ENCODE results near the gene FOXC2. TPM values are rescaled to one million over a fixed set of nuclear protein-coding genes. Genes with fewer than 3 reads are reported as not detected.

FOXC2 gene
- total and polyA plus RNA-seq, 11 donors: 0.76 to 3.3 (median 1.4) TPM

DNA sequence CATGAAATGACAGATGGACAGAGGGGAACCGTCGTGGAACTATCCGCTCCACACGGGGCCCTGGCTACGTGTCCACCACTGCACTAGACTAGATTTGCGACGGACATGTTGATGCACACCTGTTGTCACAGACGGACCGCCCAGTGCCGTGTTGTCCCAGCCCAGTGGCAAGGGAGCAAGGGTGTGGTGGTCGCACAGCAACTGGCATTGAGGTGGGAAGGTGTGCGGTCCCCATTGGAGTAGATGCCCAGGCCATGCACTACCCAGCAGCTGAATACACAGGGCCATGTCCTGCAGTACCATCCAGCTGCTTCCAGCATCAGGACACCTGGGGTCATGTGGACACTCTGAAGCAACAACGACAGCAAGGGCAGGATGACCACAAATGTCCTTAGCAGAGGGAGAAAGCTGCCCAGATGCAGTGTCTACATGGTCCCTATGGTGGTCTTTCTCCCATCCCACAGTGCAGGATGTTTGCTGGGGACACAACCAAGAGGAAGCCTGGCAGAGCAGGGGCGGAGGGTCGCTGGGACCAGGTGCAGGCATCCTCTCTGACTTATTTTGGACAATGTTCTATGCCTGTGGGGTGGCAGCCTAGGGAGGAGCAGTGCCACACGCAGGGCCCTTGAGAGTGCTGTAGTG lies 47.5 kb upstream of the FOXC2 start:
- no peaks in the 10 kb centered on the region for H3K9me3 ChIP-seq
- peaks cover 30 to 98% (median 81%) of the 10 kb centered on the region in 9 donors for H3K27me3 ChIP-seq
- H3K4me3 ChIP-seq: no peak overlapping the region
- intact Hi-C loops (cut with DNase I): loop anchor here in 7 of 10 donors (1.0 to 10.0 kb wide), 9 partner anchors 174 to 704 kb away; no protein-coding TSS in a partner anchor
- ATAC-seq: no peak
- peaks cover 0 to 27% (median 10%) of the 10 kb centered on the region in 12 donors for H3K4me1 ChIP-seq
- no peaks in the 10 kb centered on the region for H3K36me3 ChIP-seq
- WGBS, 4 donors: 89% methylated on average over 14 to 16 of the region's 16 CpGs
- TF ChIP-seq, protein P1, sequence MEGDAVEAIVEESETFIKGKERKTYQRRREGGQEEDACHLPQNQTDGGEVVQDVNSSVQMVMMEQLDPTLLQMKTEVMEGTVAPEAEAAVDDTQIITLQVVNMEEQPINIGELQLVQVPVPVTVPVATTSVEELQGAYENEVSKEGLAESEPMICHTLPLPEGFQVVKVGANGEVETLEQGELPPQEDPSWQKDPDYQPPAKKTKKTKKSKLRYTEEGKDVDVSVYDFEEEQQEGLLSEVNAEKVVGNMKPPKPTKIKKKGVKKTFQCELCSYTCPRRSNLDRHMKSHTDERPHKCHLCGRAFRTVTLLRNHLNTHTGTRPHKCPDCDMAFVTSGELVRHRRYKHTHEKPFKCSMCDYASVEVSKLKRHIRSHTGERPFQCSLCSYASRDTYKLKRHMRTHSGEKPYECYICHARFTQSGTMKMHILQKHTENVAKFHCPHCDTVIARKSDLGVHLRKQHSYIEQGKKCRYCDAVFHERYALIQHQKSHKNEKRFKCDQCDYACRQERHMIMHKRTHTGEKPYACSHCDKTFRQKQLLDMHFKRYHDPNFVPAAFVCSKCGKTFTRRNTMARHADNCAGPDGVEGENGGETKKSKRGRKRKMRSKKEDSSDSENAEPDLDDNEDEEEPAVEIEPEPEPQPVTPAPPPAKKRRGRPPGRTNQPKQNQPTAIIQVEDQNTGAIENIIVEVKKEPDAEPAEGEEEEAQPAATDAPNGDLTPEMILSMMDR (IDR thresholded peaks at IDR 0.05): no peak
- TF ChIP-seq POLR2A (IDR thresholded peaks at IDR 0.05): no peak
- peak overlapping the region in 1 of 12 donors; percentile 96 for H3K27ac ChIP-seq
- DNase-seq: peak in 1 of 5 donors; percentile 54

DNA sequence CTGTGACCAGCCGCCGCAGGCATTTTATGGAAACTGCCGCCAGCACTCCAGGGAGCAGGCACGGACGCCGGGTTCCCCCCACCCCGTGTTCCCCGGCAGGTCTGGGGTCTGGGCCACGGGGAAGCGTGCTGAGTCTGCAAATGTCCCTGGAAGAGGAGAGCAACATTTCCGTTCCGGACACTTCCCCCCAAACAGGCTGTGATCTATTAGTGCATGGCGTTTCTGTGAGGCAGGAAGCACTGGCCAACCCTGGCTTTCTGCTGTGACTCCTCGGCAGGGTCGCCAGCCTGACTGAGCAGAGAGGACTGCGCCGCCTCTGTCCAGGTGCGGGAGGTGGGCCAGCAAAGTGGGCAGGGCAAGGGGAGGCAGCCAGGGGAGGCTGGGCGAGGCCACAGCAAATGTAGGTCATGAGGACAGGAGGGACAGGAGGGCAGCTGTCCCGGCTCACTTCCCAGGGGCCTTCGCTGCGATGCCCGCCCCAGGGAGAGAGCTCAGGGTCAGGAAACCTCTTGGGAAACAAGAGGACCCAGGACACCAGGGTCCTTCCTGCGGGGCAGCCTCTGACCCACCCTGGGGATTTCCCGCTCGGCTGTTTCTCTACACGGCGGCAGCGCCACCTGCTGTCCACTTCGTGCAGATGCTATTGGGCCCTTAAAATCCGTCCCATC lies 46.8 kb upstream of the FOXC2 start:
- Histone ChIP-seq H3K4me3 (peak overlapping the region in 3 of 12 donors; percentile 1 to 16 (median 8)), H3K9me3 (no peaks in the 10 kb centered on the region), H3K27ac (peak overlapping the region in 1 of 12 donors; percentile 17), H3K36me3 (no peaks in the 10 kb centered on the region), H3K4me1 (peaks cover 0 to 27% (median 10%) of the 10 kb centered on the region in 12 donors), H3K27me3 (peaks cover 30 to 94% (median 75%) of the 10 kb centered on the region in 9 donors)
- WGBS, 4 donors: 10 to 21% (median 16%) methylated on average over 17 to 31 of the region's 31 CpGs
- DNase-seq (peak; percentile 29 to 85 (median 57)), ATAC-seq (peak; percentile 11 to 53 (median 47))
- intact Hi-C loops (cut with DNase I): loop anchor here (1.0 to 10.0 kb wide), 13 partner anchors 175 to 705 kb away; no protein-coding TSS in a partner anchor
- TF ChIP-seq, protein P1 (IDR thresholded peaks at IDR 0.05): peak; percentile 85 to 97 (median 92)
- no peak for TF ChIP-seq POLR2A (IDR thresholded peaks at IDR 0.05)

DNA sequence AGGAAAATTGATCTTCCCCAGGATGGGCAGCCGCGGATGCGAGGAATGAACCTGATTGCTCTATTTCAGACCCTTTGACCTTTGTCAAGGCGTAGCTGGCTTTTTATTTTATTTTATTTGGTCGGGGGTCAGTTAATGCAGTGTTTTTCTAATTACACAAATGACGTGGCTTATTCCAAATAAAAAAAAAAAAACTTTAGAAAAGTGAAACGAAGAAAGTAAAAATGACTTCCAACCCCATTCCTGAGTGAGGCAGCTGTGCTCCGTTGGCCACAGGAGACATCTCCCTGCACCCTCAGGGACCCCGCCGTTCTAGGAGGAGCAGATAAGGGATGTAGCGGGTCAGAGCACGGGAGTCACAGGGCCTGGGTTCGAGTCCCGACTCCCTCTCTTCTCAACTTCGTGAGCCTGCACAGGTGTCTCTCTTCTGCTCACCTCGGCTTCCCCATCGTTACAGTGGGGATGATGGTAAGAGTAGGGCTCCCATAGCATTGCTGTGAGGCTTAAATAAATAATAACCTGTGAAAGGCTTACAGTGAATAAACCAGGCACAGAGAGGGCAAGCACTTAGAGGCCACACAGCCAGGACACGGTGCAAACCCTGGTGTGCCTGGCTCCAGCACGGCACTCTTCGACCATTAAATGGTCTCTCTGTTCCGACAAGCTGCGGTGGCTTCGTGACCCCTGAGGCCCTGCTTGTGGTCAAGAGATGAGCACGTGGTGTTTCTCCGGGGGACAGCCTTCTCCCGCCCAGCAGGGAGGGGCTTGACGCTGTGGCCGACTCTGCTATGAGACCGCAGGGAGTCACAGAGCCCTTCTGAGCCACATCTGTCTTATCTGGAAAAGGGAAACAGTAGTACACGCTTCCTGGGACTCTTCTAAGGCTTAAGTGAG lies 46.1 kb upstream of the FOXC2 start:
- intact Hi-C loops (cut with DNase I): loop anchor here in 7 of 10 donors (1.0 to 10.0 kb wide), 6 partner anchors 266 to 700 kb away; no protein-coding TSS in a partner anchor
- Histone ChIP-seq H3K36me3 (no peaks in the 10 kb centered on the region), H3K27ac (no peak overlapping the region), H3K9me3 (no peaks in the 10 kb centered on the region), H3K4me1 (peaks cover 0 to 23% (median 8%) of the 10 kb centered on the region in 12 donors), H3K4me3 (peak overlapping the region in 3 of 12 donors; percentile 1 to 16 (median 8)), H3K27me3 (peaks cover 23 to 86% (median 67%) of the 10 kb centered on the region in 9 donors)
- 38 to 46% (median 39%) methylated on average over 29 to 30 of the region's 30 CpGs for WGBS, 4 donors
- DNase-seq (peak in 2 of 5 donors; percentile 53 to 55), ATAC-seq (no peak)
- no peak for TF ChIP-seq POLR2A (IDR thresholded peaks at IDR 0.05)
- TF ChIP-seq, protein P1 (IDR thresholded peaks at IDR 0.05): peak in 3 of 12 donors; percentile 0 to 31 (median 3)

Measured in heart left ventricle (tissue), 16 donors.